Measurements from ENCODE around the gene FNDC11. TPM values are rescaled to one million over a fixed set of nuclear protein-coding genes. Genes with fewer than 3 reads are reported as not detected.

Gene FNDC11
- total RNA-seq, 1 donor from 2014 or later, result 0.59 TPM

- DNase-seq, result no peak
These were observed 28.6 kb downstream of the FNDC11 start for GRCh38 chr20:63582382-63583063.

- no peak for DNase-seq
These were observed 31.9 kb downstream of the FNDC11 start for GRCh38 chr20:63585616-63586565.

DNA sequence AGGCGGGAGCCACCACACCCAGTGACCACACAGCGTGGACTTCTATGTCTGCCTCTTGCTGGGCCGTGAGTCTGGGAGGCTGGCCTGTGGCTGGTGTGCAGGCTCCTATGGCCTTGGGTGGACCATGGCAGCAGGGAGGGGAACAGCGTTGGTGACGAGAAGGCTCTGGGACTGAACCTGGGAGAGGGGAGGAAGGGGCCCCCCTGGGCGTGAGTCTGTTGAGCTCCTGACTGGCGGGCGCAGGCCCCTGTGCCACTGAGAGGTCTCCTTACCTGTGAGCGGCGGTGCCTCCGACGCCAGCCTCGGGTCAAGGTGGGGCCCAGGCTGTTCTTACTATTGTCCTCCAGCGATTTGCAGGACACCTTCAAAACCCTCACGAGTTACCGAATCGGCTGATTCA lies 32.8 kb downstream of the FNDC11 start:
- DNase-seq, result no peak

DNA sequence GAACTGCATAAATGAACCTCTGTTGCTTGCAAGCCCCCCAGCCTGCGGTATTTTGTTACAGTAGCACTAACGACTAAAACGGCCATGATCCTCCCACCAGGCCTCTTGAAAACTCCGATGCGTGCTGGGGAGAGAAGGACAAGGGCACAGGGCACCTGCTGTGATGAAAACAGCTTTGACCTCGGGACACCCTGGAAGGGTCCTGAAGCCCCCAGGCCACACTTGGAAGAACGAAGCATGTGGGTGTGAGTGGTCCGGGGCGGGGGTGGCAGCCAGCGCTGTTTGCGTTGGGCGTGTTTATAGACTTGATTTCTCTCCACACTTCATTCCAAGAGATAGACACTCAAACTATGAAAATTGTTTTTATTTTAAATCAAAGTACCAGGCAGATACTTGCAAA lies 33.3 kb downstream of the FNDC11 start:
- no peak for DNase-seq

- DNase-seq, result no peak
These were observed 34.0 kb downstream of the FNDC11 start for GRCh38 chr20:63587776-63588591.

DNA sequence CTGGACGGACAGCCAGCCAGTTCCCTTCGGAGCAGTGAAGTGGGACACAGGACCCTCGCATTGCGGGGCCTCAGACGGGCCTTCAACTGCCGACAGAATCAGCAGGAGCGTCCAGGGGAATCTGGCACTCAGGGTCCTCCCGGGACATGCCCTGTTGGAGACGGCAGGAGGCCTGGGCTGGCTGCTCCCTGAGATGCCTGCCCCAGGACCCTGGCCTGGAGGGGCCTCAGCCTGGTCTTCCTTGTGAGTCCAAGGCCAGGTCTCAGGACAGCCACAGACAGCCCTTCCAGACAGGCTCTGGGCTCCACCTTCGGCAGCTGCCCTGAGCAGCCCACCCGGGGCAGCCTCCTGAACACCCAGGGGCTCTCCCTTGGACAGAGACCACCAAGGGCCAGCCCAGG lies 34.7 kb downstream of the FNDC11 start:
- DNase-seq, result no peak

DNA sequence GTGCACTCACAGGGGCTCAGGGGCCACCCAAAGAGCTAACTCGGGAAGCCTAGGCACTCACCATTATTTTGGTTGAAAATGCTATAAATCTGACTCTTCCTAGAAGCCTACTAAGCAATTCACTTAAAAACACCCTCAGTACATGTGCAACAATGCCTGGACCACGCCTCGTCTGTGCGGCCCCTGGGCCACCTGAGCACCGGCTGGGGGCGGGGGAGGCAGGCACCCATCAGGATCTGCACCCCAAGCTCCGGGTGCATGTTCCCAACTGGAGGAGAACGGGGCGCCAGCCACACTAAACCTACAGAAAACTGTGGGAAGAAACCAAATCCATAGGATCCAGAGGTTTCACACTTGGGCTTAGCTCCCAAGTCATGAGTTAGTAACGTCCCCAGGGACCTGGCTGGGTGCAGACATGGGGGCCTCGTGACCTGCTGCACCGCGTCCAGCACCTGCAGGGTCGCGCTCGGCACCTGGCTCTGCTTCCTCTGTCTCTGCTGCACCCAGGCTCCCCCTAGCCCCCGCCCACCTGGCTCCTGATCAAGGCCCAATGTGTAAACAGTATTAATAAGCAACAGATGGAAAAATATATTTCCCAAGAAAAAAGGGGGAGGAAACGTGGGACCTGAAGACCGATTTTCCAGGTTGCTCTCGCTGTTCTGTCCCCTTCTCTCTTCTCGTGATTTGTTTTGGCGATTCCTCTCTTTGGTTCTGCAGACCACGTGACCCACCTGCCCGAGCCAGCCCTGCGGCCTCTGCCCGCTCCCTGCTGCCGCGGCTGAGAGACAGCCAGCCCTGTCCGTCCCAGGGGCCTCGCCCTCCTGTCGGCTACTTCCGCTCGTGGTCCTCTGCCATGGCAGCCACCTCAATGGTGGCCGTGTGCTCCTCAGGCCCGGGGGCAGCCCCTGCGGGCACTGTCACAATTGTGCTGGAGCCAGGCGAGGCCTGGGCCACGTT lies 35.6 kb downstream of the FNDC11 start:
- no peak for DNase-seq

- no peak for DNase-seq
These were observed 36.5 kb downstream of the FNDC11 start for GRCh38 chr20:63590218-63591146.

GRCh38 chr20:63591147-63591533 lies 37.2 kb downstream of the FNDC11 start:
- no peak for DNase-seq

DNA sequence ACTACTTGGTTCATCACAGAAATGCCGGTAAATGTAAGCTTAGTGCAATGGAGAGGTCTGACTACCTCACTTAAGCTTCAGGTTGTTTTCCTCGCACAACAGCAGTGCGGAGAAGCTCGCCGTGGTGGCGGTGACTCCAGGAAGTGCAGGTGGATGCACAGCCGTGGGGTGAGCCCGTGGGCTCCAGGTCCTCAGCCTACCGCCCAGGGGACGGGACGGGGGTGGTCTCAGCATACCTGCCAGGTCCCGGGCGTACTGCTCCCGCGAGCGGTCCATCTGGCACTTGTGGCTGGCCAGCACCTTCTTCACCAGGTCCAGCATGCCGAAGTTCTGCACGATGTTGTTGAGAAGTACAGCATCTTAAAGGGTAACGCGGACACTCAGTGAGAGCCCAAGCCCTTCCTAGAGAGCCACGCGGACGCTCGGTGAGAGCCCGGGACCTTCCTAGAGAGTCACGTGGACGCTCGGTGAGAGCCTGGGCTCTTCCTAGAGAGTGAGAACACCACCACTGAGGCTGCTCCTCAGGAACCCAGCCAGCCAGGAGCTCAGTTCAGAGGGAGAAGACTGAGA lies 37.9 kb downstream of the FNDC11 start:
- no peak for DNase-seq

DNA sequence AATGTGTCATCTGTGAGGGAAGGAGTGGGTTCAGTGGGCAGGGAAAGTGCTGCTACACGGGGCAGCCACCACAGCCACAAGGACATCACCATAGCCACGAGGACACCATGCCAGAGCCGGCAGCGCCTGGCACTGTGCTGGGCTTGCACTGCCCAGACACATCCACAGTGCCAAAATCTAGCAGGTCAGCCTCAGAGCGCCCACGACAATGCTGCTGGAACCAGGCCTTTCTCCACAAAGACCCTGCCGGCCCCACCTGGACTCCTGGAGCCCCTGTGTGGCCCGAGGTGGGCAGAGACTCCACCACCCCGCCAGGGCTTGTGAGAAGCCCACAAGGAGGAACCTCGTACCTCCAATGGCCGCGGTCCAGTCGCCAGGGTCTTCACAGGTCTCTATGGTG lies 38.7 kb downstream of the FNDC11 start:
- no peak for DNase-seq

DNA sequence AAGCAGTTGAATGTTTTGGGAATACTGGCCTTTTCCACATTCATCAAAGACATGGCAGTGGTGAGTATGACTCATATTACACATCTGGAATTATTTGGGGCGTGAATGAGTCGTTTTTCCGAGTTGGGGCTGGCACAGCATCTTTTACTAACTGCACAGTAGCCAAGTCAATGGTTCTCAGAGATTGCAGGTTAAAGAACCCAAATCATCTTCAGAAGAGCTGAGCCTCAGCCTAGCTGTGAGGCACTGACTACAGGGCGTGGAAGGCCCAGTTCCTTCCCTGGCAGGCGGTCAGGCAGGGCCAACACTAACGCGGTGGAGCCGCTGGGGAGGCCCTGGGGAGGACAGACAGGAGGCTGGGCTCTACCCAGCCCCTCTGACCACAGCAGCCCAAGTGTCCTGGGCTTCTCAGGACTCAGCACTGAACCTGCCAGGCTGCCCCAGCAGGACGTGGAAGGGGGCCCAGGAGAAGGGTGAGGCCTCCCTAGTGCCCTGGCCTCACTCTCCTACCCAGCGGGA lies 40.1 kb downstream of the FNDC11 start:
- no peak for DNase-seq

GRCh38 chr20:63595416-63596127 lies 41.6 kb downstream of the FNDC11 start:
- DNase-seq, result no peak

DNA sequence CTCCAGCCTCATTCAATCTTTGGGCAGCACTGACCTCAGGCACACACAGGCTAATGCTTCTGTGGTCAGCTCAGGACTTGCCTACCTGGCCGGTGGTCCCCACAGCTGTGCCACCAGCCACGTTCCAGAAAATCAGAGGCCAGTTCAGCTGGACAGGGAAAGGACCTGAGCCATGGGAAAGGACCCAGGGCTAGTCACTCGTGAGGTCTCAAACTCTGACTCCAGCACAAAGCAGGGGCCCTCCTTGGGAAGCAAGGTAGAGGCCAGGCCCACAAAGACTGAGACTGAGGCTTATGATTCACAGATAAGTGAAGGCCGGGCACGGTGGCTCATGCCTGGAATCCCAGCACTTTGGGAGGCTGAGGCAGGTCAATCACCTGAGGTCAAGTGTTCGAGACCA lies 42.5 kb downstream of the FNDC11 start:
- no peak for DNase-seq

- DNase-seq, result no peak
These were observed 43.9 kb downstream of the FNDC11 start for GRCh38 chr20:63597651-63598478.

- no peak for DNase-seq
These were observed 44.8 kb downstream of the FNDC11 start for GRCh38 chr20:63598479-63599395.
